NCI-H2107 treated with DMSO at 0.1 percent for 48 hours (cell line): ENCODE measurements around the gene HOXA13.

Experiments used
- DNase-seq: peaks from one replicate; lab custom pipeline; 2025; ENCODE audit not compliant: unreplicated experiment; lab: John Stamatoyannopoulos, UW

The HOXA13 gene

GRCh38 chr7:27193335-27194001, 6.4 kb downstream of the HOXA13 start:
- DNase-seq: no peak

- no peak for DNase-seq
Observed at GRCh38 chr7:27192546-27193334, 7.2 kb downstream of the HOXA13 start.

GRCh38 chr7:27191833-27192545, 7.9 kb downstream of the HOXA13 start:
- no peak for DNase-seq

GRCh38 chr7:27191161-27191731, 8.6 kb downstream of the HOXA13 start:
- no peak for DNase-seq

GRCh38 chr7:27189997-27190748, 9.7 kb downstream of the HOXA13 start:
- no peak for DNase-seq

GRCh38 chr7:27189295-27189996, 10.4 kb downstream of the HOXA13 start:
- DNase-seq: no peak

GRCh38 chr7:27188386-27189294, 11.3 kb downstream of the HOXA13 start:
- no peak for DNase-seq

GRCh38 chr7:27187475-27188385, 12.2 kb downstream of the HOXA13 start:
- DNase-seq: no peak

GRCh38 chr7:27186668-27187474, 13.0 kb downstream of the HOXA13 start:
- no peak for DNase-seq

- DNase-seq: no peak
Observed at GRCh38 chr7:27185854-27186667, 13.8 kb downstream of the HOXA13 start.

- no peak for DNase-seq
Observed at GRCh38 chr7:27185013-27185853, 14.7 kb downstream of the HOXA13 start, which contains the start of gene HOXA11. TSS of gene HOXA11 (minus strand) at chr7:27185232. CDS start at chr7:27185144, 88 bp downstream.

- no peak for DNase-seq
Observed at GRCh38 chr7:27184337-27185012, 15.4 kb downstream of the HOXA13 start.

- no peak for DNase-seq
Observed at GRCh38 chr7:27183682-27184336, 16.1 kb downstream of the HOXA13 start.
